SK-N-SH (cell line): ENCODE data around the gene MUC16.

ENCODE experiments used
- FOSL2 ChIP-seq: IDR thresholded peaks from 2 replicates; pipeline ENCODE4 v1.4.0; 2012; ENCODE audit warnings: low read depth, mild to moderate bottlenecking, moderate library complexity, borderline replicate concordance
- GABPA ChIP-seq: IDR thresholded peaks from 2 replicates; pipeline ENCODE4 v1.4.0; 2012; ENCODE audit warnings: low read depth, mild to moderate bottlenecking
- GATA2 ChIP-seq: sonication (generic); formaldehyde crosslinking; IDR thresholded peaks from 2 replicates; pipeline ENCODE4 v1.5.0; 2020; ENCODE audit warnings: mild to moderate bottlenecking, missing genetic modification reagents
- NRF1 ChIP-seq: IDR thresholded peaks from 2 replicates; pipeline ENCODE4 v1.6.1; 2012; ENCODE audit warnings: low read depth, mild to moderate bottlenecking, low read length
- POLR2AphosphoS5 ChIP-seq: IDR thresholded peaks from 2 replicates; pipeline ENCODE4 v1.6.1; 2012; ENCODE audit warnings: low read depth, low read length
- RCOR1 ChIP-seq: fragments of 150-350 bp; IDR thresholded peaks from 2 replicates; pipeline ENCODE4 v1.6.1; 2017; ENCODE audit warnings: antibody characterized with exemption, low read length
- YY1 ChIP-seq: IDR thresholded peaks from 2 replicates; pipeline ENCODE4 v1.4.0; 2012; ENCODE audit warnings: low read depth, mild to moderate bottlenecking
- TF ChIP-seq, protein P1 (sequence below): fragments of 200-600 bp; sonication (generic); IDR thresholded peaks from 2 replicates; pipeline ENCODE4 v1.6.1; 2017; ENCODE audit warnings: antibody characterized with exemption, mild to moderate bottlenecking, moderate library complexity
- TF ChIP-seq, protein P2 (sequence below): IDR thresholded peaks from 2 replicates; pipeline ENCODE4 v1.4.0; 2012; ENCODE audit warnings: low read depth, borderline replicate concordance
- TF ChIP-seq, protein P3 (sequence below): IDR thresholded peaks from 2 replicates; pipeline ENCODE4 v1.4.0; 2012; ENCODE audit warnings: low read depth

- TF ChIP-seq GATA2 (CRISPR knock-in tag) = no peak
- TF ChIP-seq, protein P1, sequence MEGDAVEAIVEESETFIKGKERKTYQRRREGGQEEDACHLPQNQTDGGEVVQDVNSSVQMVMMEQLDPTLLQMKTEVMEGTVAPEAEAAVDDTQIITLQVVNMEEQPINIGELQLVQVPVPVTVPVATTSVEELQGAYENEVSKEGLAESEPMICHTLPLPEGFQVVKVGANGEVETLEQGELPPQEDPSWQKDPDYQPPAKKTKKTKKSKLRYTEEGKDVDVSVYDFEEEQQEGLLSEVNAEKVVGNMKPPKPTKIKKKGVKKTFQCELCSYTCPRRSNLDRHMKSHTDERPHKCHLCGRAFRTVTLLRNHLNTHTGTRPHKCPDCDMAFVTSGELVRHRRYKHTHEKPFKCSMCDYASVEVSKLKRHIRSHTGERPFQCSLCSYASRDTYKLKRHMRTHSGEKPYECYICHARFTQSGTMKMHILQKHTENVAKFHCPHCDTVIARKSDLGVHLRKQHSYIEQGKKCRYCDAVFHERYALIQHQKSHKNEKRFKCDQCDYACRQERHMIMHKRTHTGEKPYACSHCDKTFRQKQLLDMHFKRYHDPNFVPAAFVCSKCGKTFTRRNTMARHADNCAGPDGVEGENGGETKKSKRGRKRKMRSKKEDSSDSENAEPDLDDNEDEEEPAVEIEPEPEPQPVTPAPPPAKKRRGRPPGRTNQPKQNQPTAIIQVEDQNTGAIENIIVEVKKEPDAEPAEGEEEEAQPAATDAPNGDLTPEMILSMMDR = no peak
- no peak for TF ChIP-seq RCOR1
- TF ChIP-seq, protein P2, sequence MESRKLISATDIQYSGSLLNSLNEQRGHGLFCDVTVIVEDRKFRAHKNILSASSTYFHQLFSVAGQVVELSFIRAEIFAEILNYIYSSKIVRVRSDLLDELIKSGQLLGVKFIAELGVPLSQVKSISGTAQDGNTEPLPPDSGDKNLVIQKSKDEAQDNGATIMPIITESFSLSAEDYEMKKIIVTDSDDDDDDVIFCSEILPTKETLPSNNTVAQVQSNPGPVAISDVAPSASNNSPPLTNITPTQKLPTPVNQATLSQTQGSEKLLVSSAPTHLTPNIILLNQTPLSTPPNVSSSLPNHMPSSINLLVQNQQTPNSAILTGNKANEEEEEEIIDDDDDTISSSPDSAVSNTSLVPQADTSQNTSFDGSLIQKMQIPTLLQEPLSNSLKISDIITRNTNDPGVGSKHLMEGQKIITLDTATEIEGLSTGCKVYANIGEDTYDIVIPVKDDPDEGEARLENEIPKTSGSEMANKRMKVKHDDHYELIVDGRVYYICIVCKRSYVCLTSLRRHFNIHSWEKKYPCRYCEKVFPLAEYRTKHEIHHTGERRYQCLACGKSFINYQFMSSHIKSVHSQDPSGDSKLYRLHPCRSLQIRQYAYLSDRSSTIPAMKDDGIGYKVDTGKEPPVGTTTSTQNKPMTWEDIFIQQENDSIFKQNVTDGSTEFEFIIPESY = no peak
- TF ChIP-seq, protein P3, sequence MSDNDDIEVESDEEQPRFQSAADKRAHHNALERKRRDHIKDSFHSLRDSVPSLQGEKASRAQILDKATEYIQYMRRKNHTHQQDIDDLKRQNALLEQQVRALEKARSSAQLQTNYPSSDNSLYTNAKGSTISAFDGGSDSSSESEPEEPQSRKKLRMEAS = no peak
- TF ChIP-seq POLR2AphosphoS5 = no peak
- no peak for TF ChIP-seq FOSL2
- no peak for TF ChIP-seq GABPA
- no peak for TF ChIP-seq NRF1
- no peak for TF ChIP-seq YY1
These were observed 23.9 kb downstream of the MUC16 start for GRCh38 chr19:8986296-8986695.
